Subcutaneous adipose tissue (tissue), 4 donors: Measurements from ENCODE around the gene GMDS. TPM values are rescaled to one million over a fixed set of nuclear protein-coding genes. Genes with fewer than 3 reads are reported as not detected.

Experiments
- CTCF ChIP-seq: fragments of 450-650 bp; IDR thresholded peaks from one replicate; pipeline ENCODE4 v1.5.1; 2016; ENCODE audit warnings: low read depth, mild to moderate bottlenecking, control low read depth, antibody characterized with exemption, moderate library complexity
- total RNA-seq, 4 donors: library from RNA; depleted of rRNA; stranded (reverse); fragments of >200 nt; gene quantifications; one replicate each; pipeline ENCODE4 v1.1.0, GENCODE V29; 2016

GMDS gene
- total RNA-seq, 4 donors from 2014 or later: 10.1 to 17.3 (median 13.9) TPM

DNA sequence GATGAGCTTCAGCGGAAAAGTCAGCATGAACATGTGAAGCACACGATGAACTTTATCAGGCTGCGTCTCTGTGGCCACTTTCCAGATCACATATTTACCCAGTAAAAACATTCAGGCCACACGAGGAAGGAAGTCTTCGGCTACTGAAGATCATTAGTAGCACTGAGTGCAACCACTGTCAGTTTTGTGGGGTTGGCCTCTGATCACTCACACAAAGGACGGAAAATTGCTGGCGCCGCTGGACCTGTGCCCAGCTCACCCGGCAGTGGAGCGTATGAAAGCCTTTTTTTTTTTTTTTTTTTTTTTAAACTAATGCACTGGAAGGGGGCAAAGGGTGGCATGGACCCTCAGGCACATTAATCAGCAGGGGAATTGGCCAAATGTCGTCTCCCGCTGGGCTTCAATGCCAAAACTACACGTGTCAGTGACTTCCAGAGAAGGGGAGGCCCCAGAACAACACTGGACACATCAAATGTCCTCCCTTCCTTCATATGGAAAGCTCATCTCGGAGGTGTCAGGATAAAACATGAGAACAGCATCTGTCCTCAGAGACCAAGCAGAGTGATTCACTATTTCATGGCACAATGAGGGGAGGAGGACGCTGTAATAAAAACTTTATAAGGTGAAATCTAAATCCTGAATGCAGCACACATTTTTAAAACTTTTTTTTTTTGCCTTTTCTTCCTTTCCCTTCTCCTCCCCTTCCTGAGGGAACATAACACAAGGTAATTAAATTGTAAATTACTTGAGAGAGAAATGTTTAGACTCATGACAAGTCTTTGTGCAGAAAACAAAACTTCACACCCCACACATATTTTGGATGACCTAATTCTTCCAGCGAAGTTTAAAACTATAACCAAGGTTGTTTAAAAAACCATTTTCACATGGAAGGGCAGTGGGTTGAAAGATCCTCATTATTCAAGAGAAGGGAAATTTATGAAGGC lies 412.3 kb downstream of the GMDS start:
- no peak for TF ChIP-seq CTCF

GRCh38 chr6:1832358-1832757 lies 413.0 kb downstream of the GMDS start:
- no peak for TF ChIP-seq CTCF

DNA sequence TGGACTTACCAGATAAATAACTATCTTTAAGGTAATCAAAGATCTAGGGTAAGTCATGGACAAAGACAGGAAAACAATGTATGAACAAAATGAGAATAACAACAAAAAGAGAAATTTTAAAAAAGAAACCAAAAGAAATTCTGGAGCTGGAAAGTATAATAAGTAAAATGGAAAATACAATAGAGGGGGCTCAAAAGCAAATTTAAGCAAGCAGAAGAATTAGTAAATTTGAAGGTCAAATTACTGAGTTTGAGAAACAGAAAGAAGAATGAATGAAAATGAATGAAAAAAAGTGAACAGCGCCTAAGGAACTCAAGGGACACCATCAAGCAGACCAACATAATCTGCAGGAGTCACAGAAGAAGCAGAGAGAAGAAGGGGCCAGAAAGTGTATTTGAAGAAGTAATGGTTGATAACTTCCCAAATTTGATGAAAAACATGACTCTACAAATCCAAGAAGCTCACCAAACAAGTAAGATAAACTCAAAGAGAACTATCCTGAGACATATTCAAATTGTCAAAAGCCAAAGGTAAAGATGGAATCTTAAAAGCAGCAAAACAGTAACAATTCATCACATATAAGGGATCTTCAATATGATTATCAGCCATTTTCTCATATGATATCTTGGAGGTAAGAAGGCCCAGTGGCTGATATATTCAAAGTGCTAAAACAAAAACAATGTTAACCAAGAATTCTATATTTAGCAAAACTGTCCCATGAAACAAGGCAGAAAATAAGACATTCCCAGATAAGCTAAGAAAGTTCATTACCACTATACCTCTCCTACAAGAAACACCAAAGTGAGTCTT lies 417.2 kb downstream of the GMDS start:
- no peak for TF ChIP-seq CTCF

DNA sequence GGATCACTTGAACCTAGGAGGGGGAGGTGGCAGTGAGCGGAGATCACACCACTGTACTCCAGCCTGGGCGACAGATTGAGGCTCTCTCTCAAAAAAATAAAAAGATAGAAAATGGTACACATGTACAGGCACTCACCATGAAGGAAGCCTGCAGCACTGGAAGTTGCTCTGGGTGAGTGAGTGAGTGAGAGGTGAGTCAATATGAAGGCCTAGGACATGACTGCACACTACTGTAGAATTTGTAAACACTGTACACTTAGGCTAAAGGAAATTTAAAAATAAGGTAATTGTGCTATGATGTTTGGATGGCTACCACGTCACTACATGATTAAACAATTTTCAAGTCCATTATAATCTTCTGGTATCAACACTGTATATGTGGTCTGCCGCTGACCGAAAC lies 419.5 kb downstream of the GMDS start:
- TF ChIP-seq CTCF: no peak

DNA sequence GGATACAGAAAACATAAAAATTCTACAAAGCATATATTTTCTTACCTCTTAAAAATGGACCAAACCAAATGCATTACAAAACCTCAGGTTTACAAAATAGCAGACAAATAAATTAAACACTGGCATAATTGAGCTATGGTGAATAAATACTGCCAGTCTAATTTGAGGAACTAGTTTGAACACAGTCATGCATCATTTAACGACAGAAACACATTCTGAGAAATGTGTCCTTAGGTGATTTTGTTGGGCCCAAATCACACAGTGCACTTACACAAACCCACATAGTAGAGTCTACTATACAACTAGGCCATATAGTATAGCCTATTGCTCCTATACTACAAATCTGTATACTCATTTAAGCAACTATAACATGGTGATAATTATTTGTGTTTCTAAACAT lies 420.1 kb downstream of the GMDS start:
- no peak for TF ChIP-seq CTCF

- TF ChIP-seq CTCF: no peak
These were observed 423.8 kb downstream of the GMDS start for GRCh38 chr6:1821513-1822183.

- TF ChIP-seq CTCF: no peak
These were observed 424.3 kb downstream of the GMDS start for GRCh38 chr6:1821164-1821512.
